Suprapubic skin (tissue), 4 donors: Measurements from ENCODE around the gene ADRA2C. TPM values are rescaled to one million over a fixed set of nuclear protein-coding genes. Genes with fewer than 3 reads are reported as not detected.
A peak's percentile ranks its signal among the peaks of the same experiment; 100 is the strongest.

Experiments
- DNase-seq, 2 donors: peaks; one replicate each; pipeline ENCODE4 v3.0.0-alpha.2; 2019; ENCODE audit warnings: low spot score in 2 of 2
- H3K27ac ChIP-seq: fragments of 200-600 bp; sonication (generic); one replicate; pipeline ENCODE4 v1.5.1; 2019
- H3K27me3 ChIP-seq: fragments of 200-600 bp; sonication (generic); one replicate; pipeline ENCODE4 v1.5.1; 2019
- H3K36me3 ChIP-seq: fragments of 200-600 bp; sonication (generic); one replicate; pipeline ENCODE4 v1.5.1; 2019
- H3K4me1 ChIP-seq: fragments of 200-600 bp; sonication (generic); one replicate; pipeline ENCODE4 v1.5.1; 2019
- H3K4me3 ChIP-seq: fragments of 200-600 bp; sonication (generic); one replicate; pipeline ENCODE4 v1.5.1; 2019; ENCODE audit warnings: mild to moderate bottlenecking
- H3K9me3 ChIP-seq: fragments of 200-600 bp; sonication (generic); one replicate; pipeline ENCODE4 v1.5.1; 2019
- CTCF ChIP-seq, 2 donors: fragments of 200-600 bp in 1 of 2; fragments of 450-650 bp in 1 of 2; sonication (generic) in 1 of 2; IDR thresholded peaks; one replicate each; pipeline ENCODE4 v1.5.1; 2016 to 2019; ENCODE audit warnings: antibody characterized with exemption in 2 of 2, mild to moderate bottlenecking in 1 of 2, moderate library complexity in 1 of 2
- EP300 ChIP-seq: sonication (generic); formaldehyde crosslinking; IDR thresholded peaks from one replicate; pipeline ENCODE4 v1.6.1; 2017; ENCODE audit warnings: antibody characterized with exemption
- POLR2A ChIP-seq, 2 donors: fragments of 450-650 bp; IDR thresholded peaks; one replicate each; pipeline ENCODE4 v1.6.1; 2017; ENCODE audit warnings: antibody characterized with exemption in 2 of 2, mild to moderate bottlenecking in 2 of 2, moderate library complexity in 2 of 2
- POLR2AphosphoS5 ChIP-seq, 3 donors: sonication (generic); formaldehyde crosslinking; IDR thresholded peaks; one replicate each; pipeline ENCODE4 v1.6.1; 2017; ENCODE audit warnings: antibody characterized with exemption in 3 of 3
- WGBS: methylation state at CpG from one replicate; pipeline ENCODE4 v1.1.5; 2018; 5-methylcytosine and 5-hydroxymethylcytosine counted together
- total RNA-seq, 4 donors: library from RNA; depleted of rRNA; stranded (reverse); fragments of >200 nt; gene quantifications; one replicate each; pipeline ENCODE4 v1.1.0, GENCODE V29; 2016

The ADRA2C gene
- total RNA-seq, 4 donors from 2014 or later, result 2.6 to 5.3 (median 4.0) TPM

- no peak overlapping the region for H3K27ac ChIP-seq
- no peak for TF ChIP-seq CTCF (IDR thresholded peaks at IDR 0.05)
- no peak for TF ChIP-seq POLR2AphosphoS5 (IDR thresholded peaks at IDR 0.05)
- no peak for TF ChIP-seq POLR2A (IDR thresholded peaks at IDR 0.05)
- no peak for TF ChIP-seq EP300
- peaks cover 47% of the 10 kb centered on the region for H3K27me3 ChIP-seq
- H3K4me1 ChIP-seq, result no peaks in the 10 kb centered on the region
- no peak overlapping the region for H3K4me3 ChIP-seq
- no peak for DNase-seq
- WGBS, result 61% methylated on average over 15 of the region's 25 CpGs
- no peaks in the 10 kb centered on the region for H3K36me3 ChIP-seq
- H3K9me3 ChIP-seq, result no peaks in the 10 kb centered on the region
Observed at GRCh38 chr4:3781997-3782930, 16.1 kb downstream of the ADRA2C start.

GRCh38 chr4:3783693-3784306 lies 17.6 kb downstream of the ADRA2C start:
- Histone ChIP-seq H3K4me1 (no peaks in the 10 kb centered on the region), H3K9me3 (no peaks in the 10 kb centered on the region), H3K27ac (no peak overlapping the region), H3K36me3 (no peaks in the 10 kb centered on the region), H3K4me3 (no peak overlapping the region), H3K27me3 (peaks cover 46% of the 10 kb centered on the region)
- 36% methylated on average over 8 of the region's 27 CpGs for WGBS
- TF ChIP-seq POLR2A (IDR thresholded peaks at IDR 0.05) (no peak), EP300 (no peak), CTCF (IDR thresholded peaks at IDR 0.05) (peak in 1 of 2 donors; percentile 22), POLR2AphosphoS5 (IDR thresholded peaks at IDR 0.05) (no peak)
- DNase-seq, result no peak

DNA sequence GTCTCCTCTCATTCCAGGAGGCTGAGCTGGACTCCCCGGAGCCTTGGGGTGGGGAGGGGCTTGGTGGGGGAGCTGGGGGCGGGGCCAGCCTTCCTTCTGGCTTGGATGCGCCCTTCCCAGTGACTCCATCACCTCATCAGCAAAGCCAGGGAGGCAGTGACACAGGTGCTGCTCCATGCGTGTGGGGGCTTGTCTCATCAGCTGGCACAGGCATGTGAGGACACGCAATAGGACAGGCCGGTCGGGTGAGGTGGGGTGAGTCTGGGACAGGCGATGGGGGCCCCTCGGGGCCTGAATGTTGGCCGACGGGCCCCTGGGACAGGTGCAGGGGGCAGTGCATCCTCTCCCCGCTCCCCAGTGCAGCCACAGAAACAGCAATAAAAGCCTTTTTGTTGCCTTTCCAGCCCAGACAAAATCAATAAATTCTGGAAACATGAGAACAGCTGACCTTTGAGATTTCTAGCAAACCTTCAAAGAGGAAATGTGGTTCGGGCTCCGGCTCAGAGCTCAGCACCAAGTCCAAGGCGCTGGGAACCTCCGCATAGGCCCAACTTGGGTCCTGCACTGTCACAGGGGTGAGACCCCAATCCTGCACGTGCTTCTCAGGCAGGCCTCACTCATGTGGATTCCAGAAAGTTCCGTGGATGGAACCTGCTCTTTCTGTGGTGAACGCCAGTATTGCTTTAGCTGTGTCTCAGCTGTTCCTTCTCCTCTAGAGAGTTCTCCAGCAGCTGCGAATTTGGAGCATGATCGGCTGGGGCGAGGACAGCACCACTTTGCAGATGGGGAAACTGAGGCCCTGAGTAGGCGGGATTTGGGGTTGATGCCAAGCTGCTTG lies 18.5 kb downstream of the ADRA2C start:
- H3K36me3 ChIP-seq, result no peaks in the 10 kb centered on the region
- TF ChIP-seq POLR2A (IDR thresholded peaks at IDR 0.05) (no peak), EP300 (no peak), CTCF (IDR thresholded peaks at IDR 0.05) (no peak), POLR2AphosphoS5 (IDR thresholded peaks at IDR 0.05) (no peak)
- H3K4me1 ChIP-seq, result no peaks in the 10 kb centered on the region
- no peak overlapping the region for H3K27ac ChIP-seq
- DNase-seq, result no peak
- H3K27me3 ChIP-seq, result peaks cover 42% of the 10 kb centered on the region
- no peaks in the 10 kb centered on the region for H3K9me3 ChIP-seq
- H3K4me3 ChIP-seq, result no peak overlapping the region
- 56% methylated on average over 13 of the region's 23 CpGs for WGBS

GRCh38 chr4:3785292-3785565 lies 19.0 kb downstream of the ADRA2C start:
- DNase-seq, result no peak
- Histone ChIP-seq H3K27me3 (peaks cover 45% of the 10 kb centered on the region), H3K4me3 (no peak overlapping the region), H3K27ac (no peak overlapping the region), H3K9me3 (no peaks in the 10 kb centered on the region), H3K36me3 (no peaks in the 10 kb centered on the region), H3K4me1 (no peaks in the 10 kb centered on the region)
- no peak for TF ChIP-seq CTCF (IDR thresholded peaks at IDR 0.05)
- no peak for TF ChIP-seq POLR2A (IDR thresholded peaks at IDR 0.05)
- TF ChIP-seq POLR2AphosphoS5 (IDR thresholded peaks at IDR 0.05), result no peak
- 89% methylated on average over 5 of the region's 8 CpGs for WGBS
